Mucosa of descending colon (tissue), 3 donors: ENCODE data around the gene CEP112. TPM values are rescaled to one million over a fixed set of nuclear protein-coding genes. Genes with fewer than 3 reads are reported as not detected.

Source experiments
- ATAC-seq: fragments of 200-7000 bp; cut with Tn5 transposase; one replicate; pipeline ENCODE4 v1.9.1; 2020; ENCODE audit warnings: mild to moderate bottlenecking, moderate library complexity
- DNase-seq, 3 donors: peaks; one replicate each; pipeline ENCODE4 v3.0.0-alpha.2; 2020
- H3K36me3 ChIP-seq: fragments of 200-600 bp; one replicate; pipeline ENCODE4 v1.8.0; 2021; ENCODE audit warnings: low read depth, mild to moderate bottlenecking
- H3K4me1 ChIP-seq: fragments of 200-600 bp; one replicate; pipeline ENCODE4 v1.8.0; 2021; ENCODE audit warnings: low read depth, mild to moderate bottlenecking
- H3K4me3 ChIP-seq: fragments of 200-600 bp; one replicate; pipeline ENCODE4 v1.8.0; 2021; ENCODE audit warnings: mild to moderate bottlenecking
- H3K9me3 ChIP-seq: fragments of 200-600 bp; one replicate; pipeline ENCODE4 v1.8.0; 2021; ENCODE audit warnings: mild to moderate bottlenecking
- CTCF ChIP-seq: fragments of 200-600 bp; IDR thresholded peaks from one replicate; pipeline ENCODE4 v1.8.0; 2022; ENCODE audit warnings: antibody characterized with exemption, mild to moderate bottlenecking
- intact Hi-C, 2 donors: fragments of 100-400 bp; cut with DNase I in 1 of 2; cut with micrococcal nuclease in 1 of 2; formaldehyde crosslinking; loops; one replicate each; pipeline versions ENCODE4 v1.11.0 to v1.11.1; 2022; cut with DNase I, micrococcal nuclease
- total RNA-seq, 3 donors: library from RNA; stranded (reverse); fragmentation: NEBNext Ultra II Directional in 2 of 3; extraction: Animal tissue kit (Norgen Biotek cat#: 25700) in 2 of 3; gene quantifications; one replicate each; pipeline versions ENCODE4 v1.2.1 to v1.2.4, GENCODE V29; 2021 to 2023
- donor health status: DM: no; HTN: no; CAD: no; lungs with moderate emphysema.
- donor health status: DM: no; HTN: no; CAD: no.
- donor health status: DM: no; HTN: yes; CAD: no.

Gene CEP112
- total RNA-seq, 3 donors from 2014 or later = 6.3 to 18.5 (median 7.0) TPM

GRCh38 chr17:65593855-65594845, 597.8 kb downstream of the CEP112 start:
- H3K4me3 ChIP-seq = no peak overlapping the region

GRCh38 chr17:65593092-65593854, 598.7 kb downstream of the CEP112 start:
- TF ChIP-seq CTCF = no peak
- Histone ChIP-seq H3K9me3 (no peaks in the 10 kb centered on the region), H3K4me3 (no peak overlapping the region), H3K4me1 (peaks cover 9% of the 10 kb centered on the region), H3K36me3 (no peaks in the 10 kb centered on the region)
- intact Hi-C loops = no loop called here
- no peak for DNase-seq
- ATAC-seq = no peak

More at GRCh38 chr17:65593855-65594845, 597.8 kb downstream of the CEP112 start:
- Histone ChIP-seq H3K36me3 (no peaks in the 10 kb centered on the region), H3K9me3 (no peaks in the 10 kb centered on the region), H3K4me1 (peaks cover under 1% of the 10 kb centered on the region)
- no peak for DNase-seq
- intact Hi-C loops = no loop called here
- ATAC-seq = no peak
- no peak for TF ChIP-seq CTCF

- intact Hi-C loops = no loop called here
Measured at GRCh38 chr17:65592125-65592965, 599.6 kb downstream of the CEP112 start.

GRCh38 chr17:65589321-65589720, 602.6 kb downstream of the CEP112 start:
- TF ChIP-seq CTCF = no peak
- Histone ChIP-seq H3K9me3 (no peaks in the 10 kb centered on the region), H3K36me3 (no peaks in the 10 kb centered on the region), H3K4me3 (no peak overlapping the region), H3K4me1 (peaks cover 12% of the 10 kb centered on the region)
- DNase-seq = peak in 1 of 3 donors; percentile 34
- intact Hi-C loops = no loop called here
- ATAC-seq = peak; percentile 60

More at GRCh38 chr17:65592125-65592965, 599.6 kb downstream of the CEP112 start:
- H3K4me3 ChIP-seq = no peak overlapping the region
- TF ChIP-seq CTCF = no peak
- H3K9me3 ChIP-seq = no peaks in the 10 kb centered on the region
- DNase-seq = peak in 1 of 3 donors; percentile 8
- H3K4me1 ChIP-seq = peaks cover 12% of the 10 kb centered on the region
- H3K36me3 ChIP-seq = no peaks in the 10 kb centered on the region
- ATAC-seq = no peak
